Neural cell (in vitro differentiated cells): Measurements from ENCODE around the gene CCNI.

Source experiments
- CTCF ChIP-seq: fragments of 450-650 bp; IDR thresholded peaks from 2 replicates; pipeline ENCODE4 v1.5.1; 2014; ENCODE audit warnings: antibody characterized with exemption, mild to moderate bottlenecking, moderate library complexity; ENCODE audit not compliant: poor library complexity, severe bottlenecking
- POLR2AphosphoS5 ChIP-seq: IDR thresholded peaks from 2 replicates; pipeline ENCODE4 v1.6.1; 2012
- RAD21 ChIP-seq: fragments of 450-650 bp; conservative IDR thresholded peaks from 2 replicates; pipeline ENCODE4 v1.6.1; 2014; ENCODE audit warnings: antibody characterized with exemption, mild to moderate bottlenecking, moderate library complexity
- TAF1 ChIP-seq: IDR thresholded peaks from 2 replicates; pipeline ENCODE4 v1.6.1; 2012; ENCODE audit warnings: low read depth

GRCh38 chr4:77082886-77083608, 7.3 kb upstream of the CCNI start:
- TF ChIP-seq TAF1 (no peak), CTCF (no peak), POLR2AphosphoS5 (no peak), RAD21 (no peak)
